Hippocampal formation (tissue), 2 donors: Measurements from ENCODE around the gene RPL28.

Source experiments
- DNase-seq, 2 donors: peaks; one replicate each; lab custom pipeline; 2025; lab: John Stamatoyannopoulos, UW

RPL28 gene

GRCh38 chr19:55353803-55354697 lies 31.7 kb upstream of the RPL28 start:
- DNase-seq: no peak

DNA sequence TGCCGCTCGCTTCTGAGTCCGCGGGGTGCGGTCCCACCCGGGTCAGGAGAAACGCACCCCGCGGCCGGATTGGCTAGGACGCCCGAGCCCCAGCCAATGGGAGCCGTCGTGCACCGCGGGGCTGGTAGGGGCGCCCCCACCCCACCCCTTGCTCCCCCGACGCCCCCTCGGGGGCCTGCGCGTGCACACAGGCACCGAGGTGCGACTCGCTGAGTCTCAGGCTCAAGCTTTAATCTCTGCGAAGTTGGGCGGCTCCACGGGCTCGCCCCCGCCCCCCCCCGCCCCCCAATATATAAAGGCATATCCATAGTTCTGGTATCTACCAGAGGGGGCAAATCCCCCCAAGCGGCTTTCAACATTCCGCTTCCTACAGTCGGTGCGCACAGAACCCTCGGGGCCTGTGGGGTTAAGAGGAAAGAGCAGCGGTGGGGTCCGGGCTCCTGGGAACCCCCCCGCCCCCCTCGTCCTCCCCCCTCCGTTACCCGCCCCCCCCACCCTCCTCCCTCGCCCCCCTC lies 31.0 kb upstream of the RPL28 start, which contains the start of gene COX6B2:
Gene COX6B2, minus strand, starts transcription at position 22 of the 515 bp plus-strand sequence. CDS start 198 bp downstream, outside the sequence.
- no peak for DNase-seq

DNA sequence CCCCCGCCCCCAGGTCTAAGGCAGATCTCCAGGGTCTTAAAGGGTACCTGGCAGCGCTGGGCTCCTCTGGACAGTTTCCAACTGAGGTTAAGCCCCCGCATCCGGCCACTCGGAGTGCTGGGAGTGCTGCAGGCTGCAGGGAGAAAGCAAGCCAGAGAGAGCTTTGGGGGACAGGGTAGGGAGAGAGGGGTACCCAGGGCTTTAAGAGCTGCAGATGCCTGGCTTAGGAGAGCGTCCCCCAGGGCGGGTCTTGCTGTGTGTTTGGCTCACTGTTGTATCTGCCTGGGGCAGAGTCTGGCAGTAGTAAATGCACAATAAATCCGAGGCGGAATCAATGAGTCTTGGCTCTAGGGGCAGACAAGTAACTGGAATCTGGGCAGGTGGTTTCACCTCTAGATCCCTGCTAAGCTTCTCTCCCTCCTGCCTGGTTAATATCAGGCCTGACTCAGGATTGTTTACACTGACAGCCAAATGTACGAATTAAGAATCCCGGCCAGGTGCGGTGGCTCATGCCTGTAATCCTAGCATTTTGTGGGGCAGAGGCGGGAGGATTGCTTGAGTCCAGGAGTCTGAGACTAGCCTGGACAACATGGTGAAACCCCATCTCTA lies 30.4 kb upstream of the RPL28 start:
- no peak for DNase-seq

GRCh38 chr19:55358493-55358892 lies 27.2 kb upstream of the RPL28 start:
- DNase-seq: no peak

GRCh38 chr19:55358943-55359908 lies 26.5 kb upstream of the RPL28 start:
- DNase-seq: no peak

GRCh38 chr19:55360902-55361301 lies 24.8 kb upstream of the RPL28 start:
- no peak for DNase-seq

DNA sequence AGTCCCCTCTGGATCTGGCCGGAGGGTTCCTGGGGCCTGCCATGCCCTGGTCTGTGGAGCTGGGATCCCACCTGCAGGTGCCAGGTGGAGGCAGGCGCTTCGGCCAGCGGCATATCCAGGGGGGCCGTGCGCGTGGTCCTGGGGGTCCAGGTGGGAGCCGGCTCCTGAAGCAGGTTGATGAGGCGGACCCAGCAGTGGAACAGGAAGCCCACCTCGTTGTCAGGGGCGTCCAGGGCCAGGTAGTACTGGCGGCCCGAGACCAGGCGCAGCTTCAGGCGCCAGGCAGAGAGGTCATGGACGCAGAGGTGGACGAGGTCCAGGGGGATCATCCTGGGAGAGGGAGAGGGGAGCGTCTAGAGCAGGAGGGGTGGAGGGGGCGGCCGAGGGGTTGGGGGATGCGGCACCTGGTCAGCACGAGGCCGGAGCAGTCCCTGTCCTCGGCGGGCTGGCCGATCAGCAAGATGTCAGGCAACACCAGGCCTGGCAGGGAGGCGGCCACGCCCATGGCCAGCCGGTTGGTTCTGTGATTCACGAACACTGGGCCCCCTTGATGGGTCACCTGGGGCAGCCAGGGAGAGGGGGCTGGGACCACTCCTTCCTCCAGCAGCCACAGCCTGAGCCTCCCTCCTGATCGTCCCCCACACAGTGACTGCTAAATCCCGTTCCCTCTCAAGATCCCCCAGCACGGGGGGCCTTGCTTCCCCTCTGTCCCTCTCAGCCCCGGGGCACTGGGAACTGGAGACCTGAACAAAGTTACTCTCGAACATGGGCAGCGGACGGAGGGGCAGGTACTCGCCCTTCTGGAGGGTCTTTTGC lies 23.4 kb upstream of the RPL28 start:
- DNase-seq: no peak

- DNase-seq: no peak
Measured at GRCh38 chr19:55362990-55363716, 22.6 kb upstream of the RPL28 start, which contains the start of gene GARIN5B. Gene GARIN5B, minus strand, starts transcription at chr19:55363260. Its CDS starts 194 bp downstream, at chr19:55363066.

- no peak for DNase-seq
Measured at GRCh38 chr19:55365245-55365644, 20.5 kb upstream of the RPL28 start.

DNA sequence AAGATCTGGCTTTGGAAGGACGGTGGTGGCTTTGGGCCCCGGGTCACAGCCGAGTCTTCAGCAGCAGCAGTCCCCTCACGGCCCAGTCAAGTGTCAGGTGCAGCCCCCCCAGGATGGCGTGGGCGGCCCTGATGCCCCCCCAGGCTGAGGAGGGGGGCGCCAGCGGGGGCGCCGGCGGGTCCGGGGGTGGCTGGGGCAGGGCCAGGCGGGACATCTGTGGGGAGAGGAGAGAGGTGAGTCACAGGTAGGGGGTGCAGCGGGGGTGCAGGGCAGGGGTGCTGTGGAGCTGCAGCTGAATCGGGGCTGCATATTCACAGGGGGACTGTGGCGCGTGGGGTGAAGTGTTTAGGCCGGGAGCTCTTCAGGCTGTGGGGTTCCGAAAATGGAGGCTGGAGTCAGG lies 19.8 kb upstream of the RPL28 start:
- DNase-seq: no peak

DNA sequence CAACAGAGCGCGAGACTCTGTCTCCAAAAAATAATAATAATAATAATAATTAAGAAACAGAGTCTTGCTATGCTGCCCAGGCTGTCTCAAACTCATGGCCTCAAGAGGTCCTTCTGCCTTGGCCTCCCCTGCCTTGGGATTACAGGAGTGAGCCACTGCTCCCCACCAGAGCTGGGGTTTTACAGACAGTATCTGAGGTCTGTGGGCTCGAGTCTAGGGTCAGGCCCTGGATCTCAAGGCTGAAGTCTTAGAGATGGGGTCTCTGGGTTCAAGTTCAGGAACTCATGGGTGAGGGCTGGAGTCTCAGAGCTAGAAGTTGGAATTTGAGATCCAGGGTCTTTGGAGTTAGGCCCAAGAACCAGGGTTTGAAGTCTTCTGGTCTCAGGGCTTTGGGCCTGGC lies 18.9 kb upstream of the RPL28 start:
- no peak for DNase-seq

DNA sequence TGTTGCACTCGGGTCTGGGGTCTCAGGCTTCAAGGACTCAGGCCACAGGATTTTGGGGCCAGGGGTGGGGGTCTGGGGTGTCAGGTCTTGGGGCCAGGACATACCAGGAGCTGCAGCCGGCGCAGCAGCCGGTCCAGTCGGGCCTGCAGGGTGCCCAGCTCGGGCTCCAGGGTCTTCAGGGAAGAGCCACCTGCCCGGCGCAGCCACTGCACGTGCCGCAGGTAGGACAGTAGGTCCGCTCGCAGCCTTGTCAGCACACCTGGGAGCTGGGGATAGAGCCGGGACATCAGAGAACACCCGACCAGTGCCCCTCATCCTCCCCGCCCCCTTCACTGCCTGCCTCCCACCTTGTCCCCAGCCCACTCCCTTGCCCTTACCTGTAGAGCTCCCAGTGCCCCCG lies 17.6 kb upstream of the RPL28 start:
- DNase-seq: no peak

GRCh38 chr19:55368701-55369563 lies 16.8 kb upstream of the RPL28 start:
- no peak for DNase-seq

- DNase-seq: no peak
Measured at GRCh38 chr19:55369653-55370304, 16.0 kb upstream of the RPL28 start.

DNA sequence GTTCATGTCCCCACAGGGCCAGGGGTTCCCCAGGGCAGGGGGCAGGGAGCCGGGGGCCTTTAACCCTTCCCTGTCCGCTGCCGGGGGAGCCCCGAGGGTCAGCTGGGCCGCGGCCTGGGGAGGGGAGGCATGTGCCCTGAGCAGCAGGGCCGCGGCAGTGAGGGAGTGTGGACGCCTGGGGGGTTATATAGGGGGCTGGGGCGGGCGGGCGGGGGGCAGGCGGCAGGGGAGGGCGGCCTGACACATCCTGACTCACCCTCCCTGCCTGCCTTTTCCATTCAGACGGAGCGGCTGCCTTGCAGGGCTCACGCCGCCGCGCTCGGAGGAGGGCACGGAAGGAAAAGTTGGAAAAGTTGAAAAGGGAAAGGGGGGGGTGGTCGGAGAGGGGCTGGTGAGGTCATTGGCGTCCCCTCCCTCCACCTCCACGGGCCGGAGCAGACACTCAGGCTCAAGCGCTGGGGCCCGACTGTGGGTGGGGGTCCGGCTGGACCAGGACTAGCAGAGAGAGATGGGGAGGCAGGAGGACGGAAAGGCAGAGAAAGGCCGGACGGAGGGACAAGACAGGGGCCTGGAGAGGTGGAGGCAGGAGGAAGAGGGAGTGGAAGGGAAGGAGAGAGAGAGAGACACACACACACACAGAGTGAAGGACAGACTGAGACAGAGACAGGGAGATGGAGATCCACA lies 15.3 kb upstream of the RPL28 start, which contains the start of gene IL11:
Gene IL11, minus strand, starts transcription at position 159 of the 684 bp plus-strand sequence. Its CDS starts 153 bp downstream, at position 6.
- no peak for DNase-seq

GRCh38 chr19:55372316-55373081 lies 13.2 kb upstream of the RPL28 start:
- no peak for DNase-seq
